22Rv1 (cell line): ENCODE measurements around the gene DNM3.

Experiments used
- ZFX ChIP-seq: fragments of 450-650 bp; IDR thresholded peaks from 2 replicates; pipeline ENCODE4 v1.6.1; 2017; ENCODE audit warnings: antibody characterized with exemption, borderline replicate concordance
- TF ChIP-seq, protein P1 (sequence below): fragments of 450-650 bp; IDR thresholded peaks from 2 replicates; pipeline ENCODE4 v1.5.1; 2017; ENCODE audit warnings: mild to moderate bottlenecking

DNA sequence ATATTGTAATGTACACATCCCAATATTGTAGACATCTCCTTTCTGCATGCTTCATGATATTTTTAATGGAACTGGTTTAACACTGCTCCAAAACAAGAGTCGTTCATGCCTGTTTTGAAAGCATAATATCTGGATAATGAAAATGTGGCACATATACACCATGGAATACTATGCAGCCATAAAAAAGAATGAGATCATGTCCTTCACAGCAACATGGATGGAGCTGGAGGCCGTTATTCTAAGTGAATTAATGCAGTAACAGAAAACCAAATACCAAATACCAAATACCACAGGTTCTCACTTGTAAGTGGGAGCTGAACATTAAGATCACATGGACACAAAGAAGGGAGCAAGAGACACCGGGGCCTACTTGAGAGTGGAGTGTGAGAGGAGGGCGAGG is 487.0 kb downstream of the DNM3 start:
- TF ChIP-seq, protein P1, sequence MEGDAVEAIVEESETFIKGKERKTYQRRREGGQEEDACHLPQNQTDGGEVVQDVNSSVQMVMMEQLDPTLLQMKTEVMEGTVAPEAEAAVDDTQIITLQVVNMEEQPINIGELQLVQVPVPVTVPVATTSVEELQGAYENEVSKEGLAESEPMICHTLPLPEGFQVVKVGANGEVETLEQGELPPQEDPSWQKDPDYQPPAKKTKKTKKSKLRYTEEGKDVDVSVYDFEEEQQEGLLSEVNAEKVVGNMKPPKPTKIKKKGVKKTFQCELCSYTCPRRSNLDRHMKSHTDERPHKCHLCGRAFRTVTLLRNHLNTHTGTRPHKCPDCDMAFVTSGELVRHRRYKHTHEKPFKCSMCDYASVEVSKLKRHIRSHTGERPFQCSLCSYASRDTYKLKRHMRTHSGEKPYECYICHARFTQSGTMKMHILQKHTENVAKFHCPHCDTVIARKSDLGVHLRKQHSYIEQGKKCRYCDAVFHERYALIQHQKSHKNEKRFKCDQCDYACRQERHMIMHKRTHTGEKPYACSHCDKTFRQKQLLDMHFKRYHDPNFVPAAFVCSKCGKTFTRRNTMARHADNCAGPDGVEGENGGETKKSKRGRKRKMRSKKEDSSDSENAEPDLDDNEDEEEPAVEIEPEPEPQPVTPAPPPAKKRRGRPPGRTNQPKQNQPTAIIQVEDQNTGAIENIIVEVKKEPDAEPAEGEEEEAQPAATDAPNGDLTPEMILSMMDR, result no peak
- TF ChIP-seq ZFX, result no peak
